Erythroblast (primary cell): ENCODE data around the gene FREM1.

Experiments
- GATA1 ChIP-seq: IDR thresholded peaks from 2 replicates; pipeline ENCODE4 v1.6.1; 2011; ENCODE audit warnings: low read depth, mild to moderate bottlenecking, control low read depth, low read length, moderate library complexity
- POLR2A ChIP-seq: IDR thresholded peaks from 2 replicates; pipeline ENCODE4 v1.6.1; 2011; ENCODE audit warnings: mild to moderate bottlenecking, low read length

DNA sequence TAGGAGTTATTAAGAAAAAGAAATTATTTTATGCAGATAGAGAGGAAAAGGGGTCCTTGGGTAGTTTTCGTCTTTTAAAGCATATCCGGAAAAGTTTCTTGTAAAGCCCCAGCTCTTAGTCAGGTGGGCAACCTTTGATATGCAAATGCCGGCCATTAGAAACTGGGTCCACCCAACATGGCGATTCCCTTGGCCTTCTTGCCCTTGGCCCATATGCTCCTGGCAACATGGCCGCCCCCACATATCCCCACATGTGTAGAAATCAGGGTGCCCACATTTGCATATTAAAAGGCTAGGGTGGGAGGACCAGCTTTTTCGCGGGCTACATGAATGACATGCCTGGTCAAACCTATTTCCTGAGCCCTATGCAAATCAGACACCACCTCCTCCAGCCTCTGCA, 73.3 kb downstream of the FREM1 start:
- no peak for TF ChIP-seq POLR2A
- no peak for TF ChIP-seq GATA1
